ENCODE results near the gene FOXP1.

FOXP1 gene

DNA sequence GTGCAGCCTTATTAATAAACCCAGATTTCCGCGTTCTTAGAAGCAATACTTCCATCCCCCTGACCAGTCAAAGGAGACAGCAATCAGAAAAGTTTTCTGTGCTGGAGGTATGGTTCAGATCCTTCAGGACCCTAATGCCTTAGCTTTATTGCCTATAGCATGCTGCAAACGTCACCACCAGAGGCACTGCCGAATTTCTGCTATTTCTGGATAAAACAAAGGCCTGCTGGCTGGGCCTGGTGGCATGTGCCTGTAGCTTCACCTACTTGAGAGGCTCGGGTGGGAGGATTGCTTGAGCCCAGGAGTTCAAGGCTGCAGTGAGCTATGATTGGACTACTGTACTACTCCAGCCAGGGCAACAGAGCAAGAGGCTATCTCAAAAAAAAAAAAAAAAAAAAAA is 407.2 kb downstream of the FOXP1 start:
- DNase-seq (ENCODE audit: low read depth) = no peak

- DNase-seq (ENCODE audit: low read depth) = no peak
Measured at GRCh38 chr3:71175691-71176365, 407.7 kb downstream of the FOXP1 start.

DNA sequence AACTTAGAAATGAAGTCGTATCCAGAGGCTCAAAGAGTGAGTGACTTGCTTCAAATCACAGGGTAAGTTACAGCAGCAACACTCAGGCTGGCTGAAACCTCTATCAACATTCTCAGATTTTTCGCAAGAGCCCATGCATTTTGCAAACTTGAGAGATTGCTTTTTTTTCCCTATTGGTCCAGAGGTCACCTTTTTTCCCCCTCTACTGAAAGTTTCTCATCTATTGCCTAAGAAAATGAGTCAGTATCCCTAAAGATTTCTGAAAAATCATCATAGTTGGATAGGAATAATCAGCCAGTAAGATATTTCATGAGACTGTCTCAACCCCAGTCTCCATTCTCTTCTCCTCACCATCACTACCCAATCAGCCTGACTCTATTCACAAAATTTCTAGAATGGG is 410.6 kb downstream of the FOXP1 start:
- DNase-seq (ENCODE audit: low read depth) = no peak

DNA sequence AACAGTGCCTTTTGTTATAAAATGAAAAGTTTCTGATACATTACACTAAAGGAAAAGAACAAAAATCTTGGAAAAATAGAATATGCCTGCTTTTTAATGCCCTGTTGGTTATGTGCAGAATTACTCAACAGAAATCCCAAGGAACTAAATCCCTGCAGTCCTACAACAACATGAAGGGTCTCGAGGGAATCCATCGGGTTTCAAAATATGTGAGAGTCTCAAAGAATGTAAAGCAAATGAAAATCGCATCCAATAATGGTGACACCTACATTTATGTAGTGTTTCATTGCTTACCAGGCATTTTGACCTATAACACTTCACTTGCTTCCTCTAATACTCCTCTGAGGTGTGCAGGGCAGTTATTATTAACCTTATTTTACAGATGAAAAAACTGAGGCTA is 411.3 kb downstream of the FOXP1 start:
- no peak for DNase-seq (ENCODE audit: low read depth)

- DNase-seq (ENCODE audit: low read depth) = no peak
Measured at GRCh38 chr3:71171247-71171646, 412.3 kb downstream of the FOXP1 start.

DNA sequence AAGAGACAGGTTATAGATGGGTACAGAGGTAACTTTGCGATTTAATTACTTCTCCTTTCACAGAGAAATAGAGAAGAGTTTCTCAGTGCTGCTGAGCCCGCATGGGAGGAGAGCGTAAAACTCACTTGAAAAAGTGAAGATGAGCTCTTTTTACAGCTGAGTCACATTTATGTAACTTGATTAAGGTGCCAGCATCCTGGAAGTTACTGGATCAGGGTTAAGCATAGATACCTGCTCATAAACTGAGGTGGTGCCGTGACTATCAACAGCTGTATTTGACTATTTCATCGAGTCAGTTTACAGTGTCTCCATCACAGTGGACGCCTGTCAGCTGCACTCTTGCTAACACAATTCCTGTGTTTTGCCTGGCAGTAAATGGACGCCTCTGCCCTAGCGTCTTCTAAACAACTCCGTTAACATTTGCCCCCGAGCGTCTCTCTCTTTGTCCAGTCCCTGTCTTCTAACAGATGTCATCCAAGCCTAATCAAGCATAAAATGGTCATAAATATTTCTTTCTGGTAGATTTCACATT is 414.6 kb downstream of the FOXP1 start:
- no peak for DNase-seq (ENCODE audit: low read depth)

DNA sequence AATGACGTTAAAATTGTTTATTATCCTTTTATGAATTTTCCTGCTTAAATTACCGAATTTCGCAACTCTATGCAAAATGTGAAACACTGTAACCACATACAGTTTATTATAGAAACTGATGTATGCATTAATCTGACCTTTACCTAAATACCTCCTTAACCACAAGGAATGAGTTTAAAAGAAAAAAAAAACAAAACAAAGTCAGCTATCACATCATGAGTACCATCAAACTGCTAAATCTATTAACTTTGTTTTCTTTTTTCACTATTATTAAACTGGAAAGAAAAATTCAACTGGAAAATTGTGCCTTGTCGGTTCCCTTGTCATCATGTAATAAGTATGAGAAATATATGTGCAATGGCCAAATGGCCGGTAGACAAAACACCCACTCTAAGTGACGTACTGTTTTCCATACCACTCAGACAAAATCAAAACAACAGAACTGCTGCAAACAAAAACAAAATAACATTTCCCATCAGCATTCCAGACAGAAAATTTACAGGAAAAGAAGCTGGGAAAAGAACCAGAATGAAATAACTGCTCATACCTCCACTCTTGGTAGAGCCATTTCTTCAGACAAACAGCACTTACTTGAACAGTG is 415.3 kb downstream of the FOXP1 start:
- no peak for DNase-seq (ENCODE audit: low read depth)

DNA sequence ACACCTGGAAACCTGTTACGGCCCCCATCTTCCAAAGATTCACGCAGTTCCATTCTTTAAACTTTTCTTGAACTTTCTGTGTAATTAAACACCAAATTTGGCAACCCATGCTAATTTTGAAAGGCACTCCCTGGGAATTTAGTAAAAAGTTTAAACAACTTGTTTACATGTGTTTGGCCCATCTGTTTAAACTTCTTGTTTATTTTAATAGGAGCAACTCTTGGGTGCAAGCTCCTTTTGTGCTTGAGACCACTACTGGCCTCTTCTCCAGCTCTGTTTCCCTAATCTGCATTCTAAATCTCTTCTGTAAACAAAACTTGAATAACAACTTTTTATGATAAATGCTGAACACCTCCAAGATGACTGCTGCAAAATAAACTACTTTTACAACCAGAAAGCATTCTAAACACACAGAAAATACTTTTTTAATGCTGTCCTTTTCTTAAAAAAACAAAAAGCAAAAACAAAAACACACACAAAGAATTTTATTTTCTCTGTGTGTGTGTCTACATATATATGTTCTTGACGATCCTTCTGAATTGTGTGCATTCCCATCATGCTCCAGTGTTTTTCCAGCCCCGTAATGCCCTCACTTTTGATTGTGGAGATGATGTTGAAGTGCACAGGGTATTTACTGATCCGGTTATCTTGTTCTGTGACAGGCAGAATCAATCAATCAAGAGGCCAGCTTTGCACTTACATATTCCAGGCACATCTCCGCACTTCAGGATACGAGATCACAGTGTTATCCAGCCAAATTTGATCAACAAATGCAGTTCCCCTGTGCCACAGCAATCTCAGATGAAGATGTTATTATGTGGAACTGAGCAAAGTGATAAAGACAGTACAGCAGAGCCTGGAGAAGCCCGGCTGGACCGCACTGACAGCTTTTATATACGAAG is 416.9 kb downstream of the FOXP1 start:
- no peak for DNase-seq (ENCODE audit: low read depth)

DNA sequence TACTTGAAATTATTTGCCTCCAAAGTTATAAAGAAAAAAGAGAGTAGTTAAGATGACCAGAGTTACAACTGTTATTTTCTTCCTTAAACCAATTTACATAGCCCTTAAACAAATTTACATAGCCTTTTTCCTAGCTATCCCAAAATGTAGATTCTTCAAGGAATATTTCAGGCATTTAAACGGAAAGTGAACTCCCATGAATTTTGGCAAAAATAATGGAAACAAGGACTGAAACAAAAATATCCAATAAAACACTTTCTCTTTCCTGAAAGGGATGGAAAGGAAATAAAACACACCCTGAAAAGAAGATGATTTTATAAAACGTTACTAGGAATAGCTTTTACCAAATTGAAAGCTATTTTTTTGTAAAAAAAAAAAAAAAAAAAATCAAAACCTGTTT is 418.6 kb downstream of the FOXP1 start:
- no peak for DNase-seq (ENCODE audit: low read depth)

GRCh38 chr3:71163198-71163918 is 420.2 kb downstream of the FOXP1 start:
- no peak for DNase-seq (ENCODE audit: low read depth)

GRCh38 chr3:71162221-71162620 is 421.3 kb downstream of the FOXP1 start:
- no peak for DNase-seq (ENCODE audit: low read depth)

DNA sequence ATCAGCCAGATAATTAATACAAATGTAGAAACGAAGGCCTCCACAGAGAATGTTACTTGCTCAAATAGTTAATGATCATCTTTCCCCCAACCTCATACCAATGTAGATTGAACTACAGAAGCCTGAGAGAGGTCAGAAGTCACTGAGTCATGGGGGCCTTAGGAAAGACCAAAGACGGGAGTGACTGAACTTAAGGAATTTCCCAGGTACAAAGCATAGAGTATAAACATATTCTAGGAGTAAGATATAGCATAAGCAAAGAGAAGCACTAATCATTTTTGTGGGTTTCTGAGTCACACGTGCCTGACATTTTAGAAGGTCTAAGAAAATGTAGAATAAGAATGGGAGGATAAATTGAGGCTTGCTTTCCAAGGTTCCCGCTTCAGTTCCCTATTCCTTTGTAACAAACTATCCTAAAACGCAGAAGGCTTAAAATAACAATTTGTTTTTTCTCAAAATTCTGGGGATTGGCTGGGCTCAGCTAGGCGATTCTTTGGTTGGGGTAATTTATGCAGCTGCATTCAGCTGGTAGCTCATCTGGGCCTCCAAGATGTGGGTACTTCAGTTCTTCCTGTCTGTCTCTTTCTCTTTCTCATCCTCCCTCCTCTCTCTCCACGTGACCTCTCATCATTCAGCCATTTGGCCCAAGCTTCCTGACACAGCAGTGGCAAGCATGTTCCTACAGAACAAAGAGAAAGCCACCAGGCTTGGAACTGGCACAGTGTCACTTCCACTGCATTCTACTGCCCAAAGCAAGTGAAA is 422.6 kb downstream of the FOXP1 start:
- DNase-seq (ENCODE audit: low read depth) = no peak

DNA sequence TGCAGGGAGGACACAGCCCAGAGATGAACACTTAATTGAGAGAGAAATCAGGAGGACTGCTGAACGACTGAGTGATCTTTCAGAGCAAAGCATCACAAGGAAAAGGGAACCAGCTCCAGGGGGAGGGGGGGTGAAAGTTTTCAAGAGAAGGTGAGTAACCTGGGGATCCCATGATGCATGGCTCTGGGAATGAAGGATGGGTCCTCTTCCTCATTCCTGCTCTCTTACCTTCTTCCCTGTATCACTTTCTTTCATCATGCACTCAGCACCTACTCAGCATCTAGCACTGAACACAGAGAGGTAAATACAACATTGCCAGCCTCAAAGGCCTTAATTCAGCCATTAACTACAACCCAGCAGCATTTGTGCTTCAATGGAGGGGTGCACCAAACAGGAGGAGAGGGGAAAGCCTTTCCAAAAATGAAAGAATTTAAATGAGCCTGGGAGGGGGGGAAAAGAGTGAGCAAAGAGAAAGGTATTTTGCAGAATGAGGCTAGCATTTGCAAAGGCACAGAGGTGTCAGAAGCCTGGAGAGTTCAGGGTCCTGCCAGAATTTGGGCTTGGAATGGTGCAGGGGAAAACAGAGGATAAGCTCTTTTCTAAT is 427.4 kb downstream of the FOXP1 start:
- no peak for DNase-seq (ENCODE audit: low read depth)

- no peak for DNase-seq (ENCODE audit: low read depth)
Measured at GRCh38 chr3:71154846-71155245, 428.7 kb downstream of the FOXP1 start.

DNA sequence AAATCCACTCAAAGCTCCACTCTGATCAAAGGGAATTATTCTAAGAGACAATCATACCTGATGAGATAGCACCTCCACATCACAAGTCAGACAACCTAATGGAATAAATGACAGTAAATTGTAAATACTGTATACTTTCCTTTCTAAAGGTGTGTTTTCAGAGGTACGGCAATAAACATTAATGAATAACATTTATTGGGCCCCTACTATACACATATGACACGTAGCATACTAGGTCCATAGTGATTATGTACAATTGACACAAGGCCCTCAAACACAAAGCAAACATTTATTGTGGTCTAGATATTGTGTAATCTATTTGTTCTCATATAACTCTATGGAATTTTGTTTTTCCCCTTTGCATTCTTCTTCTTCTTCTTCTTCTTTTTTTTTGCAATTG is 429.8 kb downstream of the FOXP1 start:
- no peak for DNase-seq (ENCODE audit: low read depth)

- DNase-seq (ENCODE audit: low read depth) = no peak
Measured at GRCh38 chr3:71152892-71153265, 430.6 kb downstream of the FOXP1 start.

GRCh38 chr3:71152039-71152891 is 431.3 kb downstream of the FOXP1 start:
- DNase-seq (ENCODE audit: low read depth) = no peak

DNA sequence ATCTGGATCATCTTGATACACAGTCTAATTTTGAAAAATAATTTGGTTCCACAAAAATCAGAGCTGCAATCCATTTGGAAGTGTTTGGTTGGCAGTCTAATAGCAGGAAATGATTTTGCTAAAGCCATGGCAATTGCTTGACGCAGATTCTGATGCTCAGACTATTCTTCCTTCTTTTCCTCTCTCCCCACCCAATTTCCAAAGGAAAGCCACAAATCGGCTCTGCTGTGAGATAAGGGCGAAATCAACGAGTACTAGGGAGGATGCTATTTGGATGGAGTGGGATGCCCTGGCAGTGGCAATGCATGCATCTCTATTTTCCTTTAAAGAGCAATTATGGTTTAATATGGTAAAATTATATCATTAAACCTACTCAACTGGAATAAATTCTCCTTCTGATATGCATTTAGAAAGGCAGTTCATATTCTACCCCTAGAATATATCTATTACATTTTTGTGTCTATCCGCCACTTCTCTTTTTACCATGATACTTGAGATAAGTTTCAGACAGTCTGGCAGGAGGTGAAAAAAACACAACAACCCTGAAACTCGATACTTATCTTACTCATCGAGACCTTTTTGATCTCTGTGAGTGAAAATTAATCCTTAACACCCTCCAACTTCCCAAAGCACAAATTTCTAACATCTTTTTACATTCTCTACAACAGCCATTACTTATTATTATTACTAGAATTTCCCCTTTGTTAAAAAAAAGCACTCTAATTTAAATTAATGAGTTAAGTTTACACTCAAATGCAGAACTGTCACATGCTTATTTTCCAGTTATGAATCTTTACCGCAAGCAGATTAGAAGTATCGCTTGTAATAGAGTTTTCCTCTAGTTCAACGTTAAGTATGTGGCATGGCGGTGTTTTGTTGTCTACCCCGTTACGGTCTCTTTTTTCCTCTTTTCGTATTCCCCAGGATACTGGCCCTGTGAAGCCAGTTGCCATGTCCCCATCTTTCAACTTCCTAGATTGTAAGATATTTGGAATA is 433.3 kb downstream of the FOXP1 start:
- no peak for DNase-seq (ENCODE audit: low read depth)

Data from stimulated activated CD8-positive, alpha-beta memory T cell treated with anti-CD3 and anti-CD28 coated beads, Interleukin-12 subunit alpha, Interleukin-12 subunit beta, amount 100 ng/mL, for 1 hour (primary cell).